ENCODE results near the gene PCNX4.
A peak's percentile ranks its signal among the peaks of the same experiment; 100 is the strongest.

Gene PCNX4

DNA sequence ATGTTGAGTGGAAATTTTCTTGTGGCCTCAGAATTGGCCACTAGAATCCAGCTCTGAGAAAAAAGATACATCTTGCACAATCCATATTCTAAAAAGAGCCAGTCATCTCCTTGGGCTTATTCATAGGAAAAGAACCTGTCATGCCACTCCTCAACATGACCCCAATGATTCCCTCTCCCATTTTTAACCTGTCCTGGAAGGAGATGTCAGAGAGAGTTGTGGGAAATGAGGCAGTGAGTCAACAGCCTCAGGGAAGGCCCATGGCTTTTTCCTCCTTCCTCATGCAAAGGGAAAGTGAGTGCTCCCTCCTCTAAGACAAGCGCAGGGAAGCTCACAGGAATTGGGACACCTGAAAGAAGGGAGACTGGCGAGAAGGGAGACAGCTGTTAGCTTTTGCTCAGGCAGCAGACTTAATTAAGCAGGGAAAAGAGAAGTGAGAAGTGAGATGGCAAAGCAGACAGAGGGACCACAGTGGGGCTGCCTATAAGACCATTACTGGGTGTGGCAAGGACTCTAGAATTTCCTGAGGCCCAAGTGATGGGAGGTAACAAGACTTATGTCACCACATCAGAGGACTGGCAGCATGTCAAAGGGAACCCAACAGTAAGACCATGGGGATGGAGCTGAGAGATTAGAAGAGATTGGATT, 83.7 kb downstream of the PCNX4 start:
- DNase-seq = no peak

GRCh38 chr14:60178164-60178563, 86.4 kb downstream of the PCNX4 start:
- no peak for DNase-seq

- no peak for DNase-seq
Measured at GRCh38 chr14:60178820-60179219, 87.1 kb downstream of the PCNX4 start.

GRCh38 chr14:60179431-60179869, 87.7 kb downstream of the PCNX4 start:
- DNase-seq = no peak

DNA sequence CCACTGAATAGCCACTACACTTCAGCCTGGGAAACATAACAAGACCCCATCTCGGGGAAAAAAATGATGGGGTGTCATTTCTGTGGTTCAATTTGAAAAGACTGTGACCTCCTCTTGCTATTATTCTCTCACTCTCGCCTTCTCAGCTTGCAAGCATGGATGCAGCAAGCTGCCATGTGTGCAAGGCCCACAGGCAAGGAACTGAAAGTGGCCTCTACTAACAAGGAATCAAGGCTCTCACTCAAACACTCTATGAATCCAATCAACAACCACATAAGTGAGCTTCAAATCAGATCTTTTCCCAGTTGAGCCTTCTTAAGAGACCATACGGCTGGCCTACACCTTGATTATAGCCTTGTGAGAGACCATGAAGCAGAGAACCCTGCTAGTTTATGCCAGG, 91.4 kb downstream of the PCNX4 start:
- no peak for DNase-seq

GRCh38 chr14:60183741-60184140, 92.0 kb downstream of the PCNX4 start:
- no peak for DNase-seq

- DNase-seq = peak in 1 of 4 experiments; percentile 6
Measured at GRCh38 chr14:60184146-60184904, 92.6 kb downstream of the PCNX4 start.

DNA sequence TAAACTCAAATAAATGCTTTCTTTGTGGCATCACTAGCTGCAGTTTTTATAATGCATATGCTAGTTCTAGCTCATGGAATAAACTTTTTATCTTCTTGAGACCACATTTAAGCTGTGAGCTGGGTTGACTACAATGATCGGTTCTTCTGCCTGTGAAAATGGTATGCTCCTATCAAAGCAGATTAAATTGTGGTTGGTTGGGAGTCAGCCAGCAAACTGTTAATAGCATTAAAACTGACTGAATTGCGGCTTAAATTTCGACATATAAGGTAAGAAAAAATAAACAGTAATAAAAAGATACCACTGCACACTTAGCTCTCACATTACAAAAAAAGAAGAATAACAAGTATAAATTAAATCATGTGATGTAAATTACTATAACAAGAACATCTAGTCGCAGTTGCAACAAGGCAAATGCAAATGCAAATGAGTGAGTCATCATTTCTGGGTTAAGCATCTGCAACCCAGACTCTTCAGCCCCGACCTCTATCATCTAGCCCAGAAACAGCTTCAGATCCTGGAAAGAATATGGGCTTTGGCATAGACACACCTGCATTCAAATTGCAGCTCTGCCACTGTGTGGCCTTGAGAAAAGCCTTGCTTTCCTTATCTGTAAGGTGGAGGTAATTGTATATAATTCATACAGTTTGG, 93.3 kb downstream of the PCNX4 start:
- DNase-seq = no peak

GRCh38 chr14:60188115-60188514, 96.4 kb downstream of the PCNX4 start:
- DNase-seq = no peak

- DNase-seq = no peak
Measured at GRCh38 chr14:60188696-60189095, 97.0 kb downstream of the PCNX4 start.

DNA sequence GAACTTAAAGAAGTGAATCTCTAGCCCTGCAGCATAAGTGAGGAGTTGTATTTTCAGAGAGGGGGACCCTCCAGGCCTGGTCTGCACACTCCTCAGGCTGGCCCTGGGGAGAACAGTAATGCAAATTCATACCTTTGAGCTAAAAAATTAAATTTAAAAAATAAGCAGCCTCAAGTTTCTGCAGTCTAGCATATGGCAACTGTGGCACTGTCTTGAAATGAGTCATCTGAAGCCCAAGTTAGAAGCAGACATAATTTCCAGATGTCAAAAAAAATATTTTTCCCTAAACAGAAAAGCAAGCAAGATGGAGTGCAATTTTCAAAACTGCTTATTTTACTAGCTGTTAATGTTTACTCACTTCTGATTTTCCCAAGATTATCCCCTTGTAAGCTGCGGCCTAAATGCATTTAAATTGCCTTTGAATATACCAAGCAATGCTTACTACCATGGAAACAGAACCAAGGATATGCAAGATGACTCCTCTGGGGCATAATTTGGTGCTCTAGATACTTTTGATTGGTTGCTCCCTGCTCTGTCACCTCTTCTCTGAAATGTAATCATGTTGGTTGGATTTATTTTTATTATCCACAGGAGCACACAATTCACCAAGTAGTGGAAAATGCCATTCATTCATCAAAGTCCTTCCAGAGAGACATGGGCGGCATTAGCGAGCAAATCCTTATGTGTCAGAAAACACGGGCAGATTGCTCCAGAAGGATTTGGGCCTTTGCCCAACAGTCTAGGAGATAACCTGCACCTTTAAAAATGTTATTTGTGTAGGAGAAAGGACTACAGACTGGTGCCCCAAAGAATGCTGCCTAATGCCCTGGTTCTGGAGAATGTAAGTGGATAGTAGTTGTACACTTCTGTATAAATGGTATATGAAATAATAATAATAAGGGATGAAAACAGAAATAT, 98.5 kb downstream of the PCNX4 start:
- DNase-seq = no peak

GRCh38 chr14:60195179-60195810, 103.6 kb downstream of the PCNX4 start:
- no peak for DNase-seq

DNA sequence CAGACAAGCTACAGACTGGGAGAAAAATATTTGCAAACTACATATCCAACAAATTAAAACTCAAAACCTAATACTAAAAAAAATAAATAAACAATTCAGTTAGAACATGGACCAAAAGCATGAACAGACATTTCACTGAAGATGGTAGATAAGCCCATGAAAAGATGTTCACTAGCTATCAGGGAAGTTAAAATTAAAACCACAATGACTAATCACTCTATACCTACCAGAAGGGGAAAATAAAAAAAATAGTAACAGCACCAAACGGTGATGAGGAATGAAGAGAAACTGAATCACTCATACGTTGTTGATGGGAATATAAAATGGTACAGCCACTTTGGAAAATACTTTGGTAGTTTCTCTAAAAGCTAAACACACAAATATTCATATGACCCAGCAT, 104.6 kb downstream of the PCNX4 start:
- no peak for DNase-seq

DNA sequence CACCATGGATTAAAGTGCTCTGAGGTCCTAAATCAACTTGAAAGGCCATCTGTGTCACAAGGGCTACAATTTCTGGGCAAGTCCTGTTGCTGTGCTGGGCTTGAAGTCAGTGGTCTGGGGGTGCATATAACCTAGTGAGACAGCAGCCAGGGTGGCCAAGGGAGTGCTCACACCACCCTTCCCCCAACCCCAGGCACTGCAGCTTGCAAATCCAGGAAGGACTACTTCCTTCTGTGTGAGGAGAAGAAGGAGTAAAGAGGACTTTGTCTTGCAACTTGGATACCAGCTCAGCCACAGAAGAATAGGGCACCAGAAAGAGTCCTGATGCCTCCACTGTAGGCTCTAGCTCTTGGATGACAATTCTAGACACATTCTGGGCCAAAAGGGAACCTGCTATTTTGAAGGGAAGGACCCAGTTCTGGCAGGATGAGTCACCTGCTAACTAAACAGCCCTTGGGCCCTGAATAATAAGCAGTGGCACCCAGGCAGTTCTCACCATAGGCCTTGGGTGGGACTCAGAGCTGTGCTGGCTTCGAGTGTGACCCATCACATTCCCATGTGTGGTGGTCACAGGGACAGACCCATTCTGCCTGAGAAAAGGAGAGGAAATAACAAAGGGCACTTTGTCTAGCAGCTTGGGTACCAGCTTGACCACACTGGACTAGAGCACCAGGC, 106.0 kb downstream of the PCNX4 start:
- no peak for DNase-seq

DNA sequence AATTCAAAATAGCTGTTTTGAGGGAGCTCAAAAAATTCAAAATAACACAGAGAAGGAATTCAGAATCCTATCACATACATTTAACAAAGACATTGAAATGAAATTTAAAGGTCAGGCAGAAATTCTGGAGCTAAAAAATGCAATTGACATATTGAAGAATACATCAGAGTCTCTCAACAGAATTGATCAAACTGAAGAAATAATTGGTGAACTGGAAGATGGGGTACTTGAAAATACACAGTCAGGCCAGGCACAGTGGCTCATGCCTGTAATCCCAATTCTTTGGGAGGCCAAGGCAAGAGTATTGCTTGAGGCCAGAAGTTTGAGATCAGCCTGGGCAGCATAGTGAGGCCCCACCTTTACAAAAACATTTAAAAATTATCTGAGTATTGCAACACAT, 107.6 kb downstream of the PCNX4 start:
- DNase-seq = no peak

GRCh38 chr14:60204104-60204842, 112.5 kb downstream of the PCNX4 start:
- DNase-seq = no peak

GRCh38 chr14:60204843-60205774, 113.4 kb downstream of the PCNX4 start:
- DNase-seq = no peak

- no peak for DNase-seq
Measured at GRCh38 chr14:60206249-60206670, 114.5 kb downstream of the PCNX4 start.

- DNase-seq = no peak
Measured at GRCh38 chr14:60206837-60207533, 115.3 kb downstream of the PCNX4 start.

Measured in activated CD4-positive, CD25-positive, alpha-beta regulatory T cell (primary cell).